Body of pancreas (tissue), 4 donors: Measurements from ENCODE around the gene SPANXN3.

ENCODE experiments used
- POLR2A ChIP-seq, 3 donors: fragments of 450-650 bp; IDR thresholded peaks; one replicate each; pipeline ENCODE4 v1.6.1; 2016; ENCODE audit warnings: antibody characterized with exemption in 3 of 3, mild to moderate bottlenecking in 2 of 3
- TF ChIP-seq, protein P1 (sequence below), 7 experiments: fragments of 450-650 bp in 4 of 7; fragments of 200-600 bp in 3 of 7; sonication (generic) in 3 of 7; IDR thresholded peaks; one replicate each; pipeline ENCODE4 v1.5.1; 2016 to 2019; ENCODE audit warnings: antibody characterized with exemption in 7 of 7

- TF ChIP-seq, protein P1, sequence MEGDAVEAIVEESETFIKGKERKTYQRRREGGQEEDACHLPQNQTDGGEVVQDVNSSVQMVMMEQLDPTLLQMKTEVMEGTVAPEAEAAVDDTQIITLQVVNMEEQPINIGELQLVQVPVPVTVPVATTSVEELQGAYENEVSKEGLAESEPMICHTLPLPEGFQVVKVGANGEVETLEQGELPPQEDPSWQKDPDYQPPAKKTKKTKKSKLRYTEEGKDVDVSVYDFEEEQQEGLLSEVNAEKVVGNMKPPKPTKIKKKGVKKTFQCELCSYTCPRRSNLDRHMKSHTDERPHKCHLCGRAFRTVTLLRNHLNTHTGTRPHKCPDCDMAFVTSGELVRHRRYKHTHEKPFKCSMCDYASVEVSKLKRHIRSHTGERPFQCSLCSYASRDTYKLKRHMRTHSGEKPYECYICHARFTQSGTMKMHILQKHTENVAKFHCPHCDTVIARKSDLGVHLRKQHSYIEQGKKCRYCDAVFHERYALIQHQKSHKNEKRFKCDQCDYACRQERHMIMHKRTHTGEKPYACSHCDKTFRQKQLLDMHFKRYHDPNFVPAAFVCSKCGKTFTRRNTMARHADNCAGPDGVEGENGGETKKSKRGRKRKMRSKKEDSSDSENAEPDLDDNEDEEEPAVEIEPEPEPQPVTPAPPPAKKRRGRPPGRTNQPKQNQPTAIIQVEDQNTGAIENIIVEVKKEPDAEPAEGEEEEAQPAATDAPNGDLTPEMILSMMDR (IDR thresholded peaks at IDR 0.05), result no peak
- TF ChIP-seq POLR2A (IDR thresholded peaks at IDR 0.05), result no peak
Observed at GRCh38 chrX:143500751-143501150, 16.5 kb downstream of the SPANXN3 start.
